ENCODE results near the gene PP2D1. TPM values are rescaled to one million over a fixed set of nuclear protein-coding genes. Genes with fewer than 3 reads are reported as not detected.

The PP2D1 gene
- total and polyA plus RNA-seq, 9 of the 15 experiments (the other 6 are each of a cell fraction or from before 2014, with no cell fraction given) = 0.07 to 0.10 TPM; not detected in 7

DNA sequence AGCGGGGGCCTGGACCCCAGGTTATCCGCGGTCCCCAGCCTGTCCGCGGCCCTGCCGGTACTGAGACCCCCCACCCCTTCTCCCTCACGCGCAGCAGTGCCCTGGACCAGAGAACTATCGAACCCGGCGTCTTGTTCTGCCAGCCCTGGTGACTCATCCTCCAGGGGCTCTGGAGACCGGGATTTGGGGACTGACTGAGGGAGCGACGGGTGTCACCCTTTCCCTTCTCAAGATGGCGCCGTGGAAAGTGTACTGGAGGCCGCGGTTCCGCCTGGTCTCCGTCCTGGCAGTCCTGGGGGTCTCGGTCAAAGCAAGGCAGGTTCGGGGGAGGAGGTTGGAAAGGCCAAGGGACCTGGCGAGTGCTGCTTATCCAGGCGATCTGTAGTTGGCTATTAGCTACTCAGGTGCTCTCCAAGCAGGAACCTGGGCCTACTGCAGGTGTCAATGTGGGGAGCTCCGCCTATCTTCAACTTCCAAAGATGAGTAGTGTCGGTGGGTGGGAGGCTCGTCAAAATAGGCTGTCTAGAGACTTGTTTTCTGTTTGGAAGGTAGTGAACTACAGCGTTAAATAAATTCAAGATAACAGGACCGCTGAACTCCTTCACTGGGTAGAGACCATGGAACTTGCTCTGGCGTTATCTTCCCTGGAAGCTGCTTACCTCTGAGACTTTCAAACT lies 64.4 kb downstream of the PP2D1 start (continued):
- TF ChIP-seq ZNF778 (CRISPR knock-in tag; IDR thresholded peaks at IDR 0.05) (no peak), ATF3 (IDR thresholded peaks at IDR 0.05) (peak; percentile 92), ATF3 (CRISPR knock-in tag; conservative IDR thresholded peaks at IDR 0.05) (peak; percentile 54; the same call in 1 of the 2 replicates), CBX5 (IDR thresholded peaks at IDR 0.05; ENCODE audit: borderline replicate concordance, low read depth) (0 out of 2 replicates have a peak, but pooled peaks have one; percentile 7), TFAP4 (CRISPR knock-in tag; IDR thresholded peaks at IDR 0.05; ENCODE audit: borderline replicate concordance) (peak; percentile 48), SIX5 (IDR thresholded peaks at IDR 0.05; ENCODE audit: borderline replicate concordance in 1 of 2, insufficient read depth in 1 of 2, low read depth in 1 of 2, low read length in 2 of 2) (no peak), ZNF143 (CRISPR knock-in tag; IDR thresholded peaks at IDR 0.05) (peak; percentile 44; the same call in 1 of the 2 replicates), RB1 (IDR thresholded peaks at IDR 0.05; ENCODE audit: low read depth) (0 out of 2 replicates have a peak, but pooled peaks have one; percentile 19), TEAD1 (CRISPR knock-in tag; IDR thresholded peaks at IDR 0.05) (peak in 1 of 2 experiments; percentile 20; a peak in 1 of 4 replicates), HIVEP1 (CRISPR knock-in tag; IDR thresholded peaks at IDR 0.05) (no peak), LARP7 (IDR thresholded peaks at IDR 0.05) (0 out of 2 replicates have a peak, but pooled peaks have one; percentile 8), MYC (IDR thresholded peaks at IDR 0.05; ENCODE audit: low read depth, low read length) (no peak), MYC (CRISPR knock-in tag; IDR thresholded peaks at IDR 0.05; ENCODE audit: borderline replicate concordance, low read depth) (0 out of 2 replicates have a peak, but pooled peaks have one; percentile 7), MCM5 (IDR thresholded peaks at IDR 0.05; ENCODE audit: low read depth) (no peak), SMAD4 (CRISPR knock-in tag; conservative IDR thresholded peaks at IDR 0.05) (no peak), MAX (CRISPR knock-in tag; IDR thresholded peaks at IDR 0.05) (no peak), ZNF511 (CRISPR knock-in tag; IDR thresholded peaks at IDR 0.05) (0 out of 2 replicates have a peak, but pooled peaks have one; percentile 72), ADNP (tag; IDR thresholded peaks at IDR 0.05) (no peak)
- TF ChIP-seq, protein P1, sequence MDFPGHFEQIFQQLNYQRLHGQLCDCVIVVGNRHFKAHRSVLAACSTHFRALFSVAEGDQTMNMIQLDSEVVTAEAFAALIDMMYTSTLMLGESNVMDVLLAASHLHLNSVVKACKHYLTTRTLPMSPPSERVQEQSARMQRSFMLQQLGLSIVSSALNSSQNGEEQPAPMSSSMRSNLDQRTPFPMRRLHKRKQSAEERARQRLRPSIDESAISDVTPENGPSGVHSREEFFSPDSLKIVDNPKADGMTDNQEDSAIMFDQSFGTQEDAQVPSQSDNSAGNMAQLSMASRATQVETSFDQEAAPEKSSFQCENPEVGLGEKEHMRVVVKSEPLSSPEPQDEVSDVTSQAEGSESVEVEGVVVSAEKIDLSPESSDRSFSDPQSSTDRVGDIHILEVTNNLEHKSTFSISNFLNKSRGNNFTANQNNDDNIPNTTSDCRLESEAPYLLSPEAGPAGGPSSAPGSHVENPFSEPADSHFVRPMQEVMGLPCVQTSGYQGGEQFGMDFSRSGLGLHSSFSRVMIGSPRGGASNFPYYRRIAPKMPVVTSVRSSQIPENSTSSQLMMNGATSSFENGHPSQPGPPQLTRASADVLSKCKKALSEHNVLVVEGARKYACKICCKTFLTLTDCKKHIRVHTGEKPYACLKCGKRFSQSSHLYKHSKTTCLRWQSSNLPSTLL (IDR thresholded peaks at IDR 0.05) = no peak
- TF ChIP-seq, protein P2, sequence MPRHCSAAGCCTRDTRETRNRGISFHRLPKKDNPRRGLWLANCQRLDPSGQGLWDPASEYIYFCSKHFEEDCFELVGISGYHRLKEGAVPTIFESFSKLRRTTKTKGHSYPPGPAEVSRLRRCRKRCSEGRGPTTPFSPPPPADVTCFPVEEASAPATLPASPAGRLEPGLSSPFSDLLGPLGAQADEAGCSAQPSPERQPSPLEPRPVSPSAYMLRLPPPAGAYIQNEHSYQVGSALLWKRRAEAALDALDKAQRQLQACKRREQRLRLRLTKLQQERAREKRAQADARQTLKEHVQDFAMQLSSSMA (CRISPR knock-in tag; IDR thresholded peaks at IDR 0.05) = peak; percentile 97
- TF ChIP-seq, protein P3, sequence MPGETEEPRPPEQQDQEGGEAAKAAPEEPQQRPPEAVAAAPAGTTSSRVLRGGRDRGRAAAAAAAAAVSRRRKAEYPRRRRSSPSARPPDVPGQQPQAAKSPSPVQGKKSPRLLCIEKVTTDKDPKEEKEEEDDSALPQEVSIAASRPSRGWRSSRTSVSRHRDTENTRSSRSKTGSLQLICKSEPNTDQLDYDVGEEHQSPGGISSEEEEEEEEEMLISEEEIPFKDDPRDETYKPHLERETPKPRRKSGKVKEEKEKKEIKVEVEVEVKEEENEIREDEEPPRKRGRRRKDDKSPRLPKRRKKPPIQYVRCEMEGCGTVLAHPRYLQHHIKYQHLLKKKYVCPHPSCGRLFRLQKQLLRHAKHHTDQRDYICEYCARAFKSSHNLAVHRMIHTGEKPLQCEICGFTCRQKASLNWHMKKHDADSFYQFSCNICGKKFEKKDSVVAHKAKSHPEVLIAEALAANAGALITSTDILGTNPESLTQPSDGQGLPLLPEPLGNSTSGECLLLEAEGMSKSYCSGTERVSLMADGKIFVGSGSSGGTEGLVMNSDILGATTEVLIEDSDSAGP (CRISPR knock-in tag; IDR thresholded peaks at IDR 0.05) = 0 out of 2 replicates have a peak, but pooled peaks have one; percentile 57

Data from K562 (cell line).